ENCODE results near the gene EVI2A. TPM values are rescaled to one million over a fixed set of nuclear protein-coding genes. Genes with fewer than 3 reads are reported as not detected.
A peak's percentile ranks its signal among the peaks of the same experiment; 100 is the strongest.
"Not testable (repeated sequence)": the region's sequence is repeated elsewhere in the genome, so short reads cannot be mapped to it uniquely, and the experiment has no call there.

Gene EVI2A
- total RNA-seq, result 10 to 100 TPM; 31.9 to 39.3 TPM

DNA sequence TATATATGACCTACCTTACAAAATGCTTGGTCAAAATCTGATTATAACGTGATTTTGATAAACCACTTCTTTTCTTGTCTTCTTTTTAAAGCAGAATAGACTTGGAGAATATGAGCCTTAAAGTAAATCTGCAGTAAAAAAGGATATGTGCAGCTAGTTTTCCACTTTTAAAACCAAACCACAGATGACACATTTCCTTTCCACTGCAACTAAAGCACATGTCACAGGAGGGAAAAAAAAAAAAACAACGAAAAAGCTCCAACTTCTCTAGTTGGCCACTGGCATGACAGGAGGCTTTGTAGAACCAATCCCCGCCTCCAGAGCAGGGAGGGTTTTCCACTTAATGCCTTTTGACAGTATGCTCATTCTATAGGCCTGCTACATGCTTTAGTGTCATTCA, at the start of gene EVI2A:
Gene EVI2A (minus strand): TSS at position 142 of the 400 bp plus-strand sequence. CDS start 2,609 bp downstream, outside the sequence.
- H3K36me3 Mint-ChIP-seq (ENCODE audit: insufficient read depth in 2 of 2), result peaks cover 3 to 17% of the 10 kb centered on the region in 2 donors
- ATAC-seq (replicated peaks in 1 of 2), result peak; percentile 90 to 91
- no peaks in the 10 kb centered on the region for H3K9me3 Mint-ChIP-seq
- no peaks in the 10 kb centered on the region for H3K27me3 Mint-ChIP-seq (ENCODE audit: low read depth)
- peak; percentile 76 to 87 for DNase-seq
- H3K27ac Mint-ChIP-seq, result peak within 1 kb of the TSS; percentile 94
- H3K4me1 Mint-ChIP-seq (ENCODE audit: low read depth), result peaks cover 31% of the 10 kb centered on the region
- peak within 1 kb of the TSS; percentile 68 to 82 for H3K4me3 Mint-ChIP-seq

GRCh38 chr17:31369266-31369665, 47.8 kb upstream of the EVI2A start:
- no peak overlapping the region for H3K4me3 Mint-ChIP-seq
- H3K27ac Mint-ChIP-seq, result no peak overlapping the region
- ATAC-seq (replicated peaks in 1 of 2) (no peak), DNase-seq (no peak)
- no peaks in the 10 kb centered on the region for H3K9me3 Mint-ChIP-seq
- H3K27me3 Mint-ChIP-seq (ENCODE audit: low read depth), result no peaks in the 10 kb centered on the region
- H3K4me1 Mint-ChIP-seq (ENCODE audit: low read depth), result peaks cover 23% of the 10 kb centered on the region
- peaks cover 0 to 2% of the 10 kb centered on the region in 2 donors for H3K36me3 Mint-ChIP-seq (ENCODE audit: insufficient read depth in 2 of 2)

GRCh38 chr17:31366088-31366487, 44.7 kb upstream of the EVI2A start:
- ATAC-seq (replicated peaks in 1 of 2), result no peak
- H3K27ac Mint-ChIP-seq, result no peak overlapping the region
- DNase-seq, result no peak
- H3K27me3 Mint-ChIP-seq (ENCODE audit: low read depth), result no peaks in the 10 kb centered on the region
- no peaks in the 10 kb centered on the region for H3K9me3 Mint-ChIP-seq
- H3K4me3 Mint-ChIP-seq, result no peak overlapping the region
- peaks cover 0 to 3% of the 10 kb centered on the region in 2 donors for H3K36me3 Mint-ChIP-seq (ENCODE audit: insufficient read depth in 2 of 2)
- H3K4me1 Mint-ChIP-seq (ENCODE audit: low read depth), result peaks cover 2% of the 10 kb centered on the region

GRCh38 chr17:31364012-31364411, 42.6 kb upstream of the EVI2A start:
- ATAC-seq (replicated peaks in 1 of 2) (no peak), DNase-seq (no peak)
- Mint-ChIP-seq H3K9me3 (no peaks in the 10 kb centered on the region), H3K27ac (no peak overlapping the region), H3K36me3 (ENCODE audit: insufficient read depth in 2 of 2) (peaks cover 0 to 4% of the 10 kb centered on the region in 2 donors), H3K4me1 (ENCODE audit: low read depth) (no peaks in the 10 kb centered on the region), H3K4me3 (no peak overlapping the region), H3K27me3 (ENCODE audit: low read depth) (no peaks in the 10 kb centered on the region)

DNA sequence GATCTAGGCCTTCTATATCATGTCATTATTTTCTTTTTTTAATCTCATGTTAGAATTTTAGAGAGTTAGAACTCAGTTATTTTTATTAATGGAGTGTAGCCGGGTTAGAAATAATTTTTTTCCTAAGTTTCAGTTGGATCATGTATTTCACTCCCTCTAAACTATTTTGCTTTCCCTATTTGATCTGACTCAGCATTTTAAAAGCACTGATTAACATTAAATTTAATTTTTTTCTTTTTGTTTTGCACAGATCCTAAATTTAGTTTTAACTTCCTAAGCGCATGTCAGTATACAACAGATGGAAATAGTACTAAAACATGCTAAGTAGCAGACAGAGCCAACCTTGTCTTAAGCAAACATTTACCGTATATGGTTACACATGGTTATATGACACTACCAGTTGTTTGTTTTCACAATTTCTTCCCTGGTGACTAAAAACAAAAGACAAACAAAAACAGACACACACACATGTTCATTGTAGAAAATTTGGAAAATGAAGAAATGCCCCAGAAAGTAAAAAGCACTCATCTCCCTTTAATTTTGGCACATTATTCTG, 36.5 kb upstream of the EVI2A start:
- H3K9me3 Mint-ChIP-seq, result no peaks in the 10 kb centered on the region
- ATAC-seq (replicated peaks in 1 of 2) (no peak), DNase-seq (no peak)
- H3K4me3 Mint-ChIP-seq, result no peak overlapping the region
- H3K27me3 Mint-ChIP-seq (ENCODE audit: low read depth), result no peaks in the 10 kb centered on the region
- peaks cover 0 to 8% of the 10 kb centered on the region in 2 donors for H3K36me3 Mint-ChIP-seq (ENCODE audit: insufficient read depth in 2 of 2)
- H3K4me1 Mint-ChIP-seq (ENCODE audit: low read depth), result no peaks in the 10 kb centered on the region
- H3K27ac Mint-ChIP-seq, result no peak overlapping the region

DNA sequence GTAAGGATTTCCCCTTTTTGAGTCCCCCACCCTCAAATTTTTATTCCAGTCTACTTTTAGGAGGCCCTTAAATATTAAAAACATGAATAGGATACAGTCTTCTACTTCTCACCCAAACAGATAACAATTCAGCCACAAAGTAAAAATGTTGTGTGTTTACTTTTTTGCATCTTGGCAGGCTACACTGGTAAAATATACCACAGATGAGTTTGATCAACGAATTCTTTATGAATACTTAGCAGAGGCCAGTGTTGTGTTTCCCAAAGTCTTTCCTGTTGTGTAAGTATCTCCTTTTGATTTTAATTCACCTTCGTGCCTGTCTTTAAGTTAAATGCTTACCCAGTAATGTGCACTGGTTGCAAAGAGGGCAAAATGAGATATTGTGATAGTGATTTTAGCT, 35.7 kb upstream of the EVI2A start:
- no peaks in the 10 kb centered on the region for H3K4me1 Mint-ChIP-seq (ENCODE audit: low read depth)
- no peaks in the 10 kb centered on the region for H3K27me3 Mint-ChIP-seq (ENCODE audit: low read depth)
- H3K4me3 Mint-ChIP-seq, result no peak overlapping the region
- ATAC-seq (replicated peaks in 1 of 2), result no peak
- H3K36me3 Mint-ChIP-seq (ENCODE audit: insufficient read depth in 2 of 2), result peaks cover 0 to 8% of the 10 kb centered on the region in 2 donors
- no peaks in the 10 kb centered on the region for H3K9me3 Mint-ChIP-seq
- no peak overlapping the region for H3K27ac Mint-ChIP-seq
- DNase-seq, result no peak

DNA sequence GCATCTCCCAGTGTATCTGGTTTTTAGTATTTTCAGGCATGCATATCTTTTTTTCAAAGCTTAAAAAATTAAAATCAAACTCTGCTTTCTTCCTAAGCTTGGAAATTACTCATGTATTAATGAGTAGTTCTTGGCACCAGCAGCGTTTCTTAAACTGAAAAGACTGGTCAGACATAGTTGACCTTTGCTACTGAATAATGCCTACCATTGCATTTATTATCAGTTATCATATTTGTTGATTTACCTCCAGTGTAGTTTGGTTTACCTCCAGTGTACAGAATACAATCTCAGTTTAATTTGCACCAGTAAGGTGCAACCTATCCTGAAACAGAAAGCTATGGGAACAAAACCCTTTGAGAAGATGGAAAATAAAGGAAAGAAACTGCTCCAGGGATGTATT, 34.5 kb upstream of the EVI2A start:
- ATAC-seq (replicated peaks in 1 of 2), result no peak
- peaks cover 0 to 6% of the 10 kb centered on the region in 2 donors for H3K36me3 Mint-ChIP-seq (ENCODE audit: insufficient read depth in 2 of 2)
- H3K27ac Mint-ChIP-seq, result no peak overlapping the region

DNA sequence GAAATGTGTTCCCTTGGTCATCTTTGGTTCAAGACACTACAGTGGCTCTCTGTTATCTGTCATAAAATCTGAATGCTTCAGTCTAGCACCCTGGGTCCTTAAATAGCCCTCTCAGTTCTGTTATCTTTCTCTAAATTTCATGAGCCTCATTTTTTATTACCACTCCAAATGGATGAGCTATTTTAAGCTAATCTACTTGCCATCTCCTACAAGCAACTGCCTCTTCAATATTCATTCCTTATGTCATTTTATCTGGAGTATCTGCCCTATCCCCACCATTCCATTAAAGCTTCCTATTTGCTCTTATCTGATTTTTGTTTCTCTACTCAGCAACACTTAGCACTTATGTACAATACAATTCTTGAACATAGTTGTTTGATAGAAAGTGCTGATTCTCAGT, 28.0 kb upstream of the EVI2A start:
- Mint-ChIP-seq H3K9me3 (no peaks in the 10 kb centered on the region), H3K27me3 (ENCODE audit: low read depth) (no peaks in the 10 kb centered on the region), H3K27ac (no peak overlapping the region), H3K36me3 (ENCODE audit: insufficient read depth in 2 of 2) (peaks cover 0 to 3% of the 10 kb centered on the region in 2 donors), H3K4me3 (no peak overlapping the region), H3K4me1 (ENCODE audit: low read depth) (no peaks in the 10 kb centered on the region)
- ATAC-seq (replicated peaks in 1 of 2) (no peak), DNase-seq (no peak)

More for the DNA sequence above, 34.5 kb upstream of the EVI2A start:
- no peak overlapping the region for H3K4me3 Mint-ChIP-seq
- DNase-seq, result no peak
- H3K4me1 Mint-ChIP-seq (ENCODE audit: low read depth), result no peaks in the 10 kb centered on the region
- no peaks in the 10 kb centered on the region for H3K9me3 Mint-ChIP-seq
- H3K27me3 Mint-ChIP-seq (ENCODE audit: low read depth), result no peaks in the 10 kb centered on the region

DNA sequence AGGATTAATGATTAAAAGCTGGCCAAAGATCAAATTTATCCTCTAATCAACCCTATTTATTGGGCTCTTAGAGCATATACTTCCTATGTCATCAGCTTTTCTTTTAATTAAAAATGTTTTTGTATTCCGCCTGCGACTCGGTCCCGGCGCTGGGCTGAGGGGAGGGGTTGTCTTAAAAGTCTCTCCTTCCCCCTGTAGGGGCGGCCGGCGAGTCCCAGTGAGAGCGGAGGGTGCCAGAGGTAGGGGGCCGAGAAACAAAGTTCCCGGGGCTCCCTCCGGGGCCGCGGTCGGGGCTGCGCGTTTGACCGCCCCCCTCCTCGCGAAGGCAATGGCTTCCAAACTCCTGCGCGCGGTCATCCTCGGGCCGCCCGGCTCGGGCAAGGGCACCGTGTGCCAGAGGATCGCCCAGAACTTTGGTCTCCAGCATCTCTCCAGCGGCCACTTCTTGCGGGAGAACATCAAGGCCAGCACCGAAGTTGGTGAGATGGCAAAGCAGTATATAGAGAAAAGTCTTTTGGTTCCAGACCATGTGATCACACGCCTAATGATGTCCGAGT, 23.8 kb upstream of the EVI2A start:
- H3K27me3 Mint-ChIP-seq (ENCODE audit: low read depth); H3K4me1 Mint-ChIP-seq (ENCODE audit: low read depth); H3K4me3 Mint-ChIP-seq; DNase-seq; H3K36me3 Mint-ChIP-seq (ENCODE audit: insufficient read depth in 2 of 2); H3K9me3 Mint-ChIP-seq; ATAC-seq (replicated peaks in 1 of 2); H3K27ac Mint-ChIP-seq: not testable (repeated sequence)

GRCh38 chr17:31339906-31340661, 18.7 kb upstream of the EVI2A start:
- Mint-ChIP-seq H3K27ac (no peak overlapping the region), H3K27me3 (ENCODE audit: low read depth) (no peaks in the 10 kb centered on the region), H3K4me3 (no peak overlapping the region), H3K36me3 (ENCODE audit: insufficient read depth in 2 of 2) (peaks cover 0 to 6% of the 10 kb centered on the region in 2 donors), H3K4me1 (ENCODE audit: low read depth) (peaks cover 6% of the 10 kb centered on the region), H3K9me3 (no peaks in the 10 kb centered on the region)
- ATAC-seq (replicated peaks in 1 of 2), result no peak
- DNase-seq, result no peak

GRCh38 chr17:31329221-31329620, 7.8 kb upstream of the EVI2A start:
- H3K9me3 Mint-ChIP-seq, result no peaks in the 10 kb centered on the region
- no peak for DNase-seq
- H3K27ac Mint-ChIP-seq, result no peak overlapping the region
- peaks cover 0 to 3% of the 10 kb centered on the region in 2 donors for H3K36me3 Mint-ChIP-seq (ENCODE audit: insufficient read depth in 2 of 2)
- no peak overlapping the region for H3K4me3 Mint-ChIP-seq
- ATAC-seq (replicated peaks in 1 of 2), result no peak
- peaks cover 34% of the 10 kb centered on the region for H3K4me1 Mint-ChIP-seq (ENCODE audit: low read depth)
- H3K27me3 Mint-ChIP-seq (ENCODE audit: low read depth), result no peaks in the 10 kb centered on the region

DNA sequence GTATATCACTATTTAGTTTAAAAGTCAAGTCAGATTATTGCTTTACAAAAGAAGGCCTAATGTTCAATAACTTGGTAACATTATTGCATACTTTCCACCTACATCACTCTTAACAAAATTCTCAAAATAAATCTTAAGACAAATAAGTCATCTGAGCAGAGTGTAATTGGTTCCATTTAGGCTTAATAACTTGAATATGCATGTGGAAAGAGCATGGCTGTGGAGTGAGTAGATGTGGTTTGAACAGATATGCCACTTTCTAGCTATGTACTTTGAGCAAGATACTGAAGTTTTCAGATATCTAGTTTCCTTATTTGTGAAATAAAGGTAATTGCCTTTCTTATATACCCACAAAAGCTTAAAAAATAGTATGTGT, 6.7 kb upstream of the EVI2A start:
- H3K4me1 Mint-ChIP-seq (ENCODE audit: low read depth), result peaks cover 34% of the 10 kb centered on the region
- H3K36me3 Mint-ChIP-seq (ENCODE audit: insufficient read depth in 2 of 2), result peaks cover 0 to 3% of the 10 kb centered on the region in 2 donors
- DNase-seq (no peak), ATAC-seq (replicated peaks in 1 of 2) (no peak)
- no peaks in the 10 kb centered on the region for H3K27me3 Mint-ChIP-seq (ENCODE audit: low read depth)
- peak overlapping the region; percentile 50 for H3K27ac Mint-ChIP-seq
- H3K4me3 Mint-ChIP-seq, result peak overlapping the region; percentile 16 to 20
- no peaks in the 10 kb centered on the region for H3K9me3 Mint-ChIP-seq

DNA sequence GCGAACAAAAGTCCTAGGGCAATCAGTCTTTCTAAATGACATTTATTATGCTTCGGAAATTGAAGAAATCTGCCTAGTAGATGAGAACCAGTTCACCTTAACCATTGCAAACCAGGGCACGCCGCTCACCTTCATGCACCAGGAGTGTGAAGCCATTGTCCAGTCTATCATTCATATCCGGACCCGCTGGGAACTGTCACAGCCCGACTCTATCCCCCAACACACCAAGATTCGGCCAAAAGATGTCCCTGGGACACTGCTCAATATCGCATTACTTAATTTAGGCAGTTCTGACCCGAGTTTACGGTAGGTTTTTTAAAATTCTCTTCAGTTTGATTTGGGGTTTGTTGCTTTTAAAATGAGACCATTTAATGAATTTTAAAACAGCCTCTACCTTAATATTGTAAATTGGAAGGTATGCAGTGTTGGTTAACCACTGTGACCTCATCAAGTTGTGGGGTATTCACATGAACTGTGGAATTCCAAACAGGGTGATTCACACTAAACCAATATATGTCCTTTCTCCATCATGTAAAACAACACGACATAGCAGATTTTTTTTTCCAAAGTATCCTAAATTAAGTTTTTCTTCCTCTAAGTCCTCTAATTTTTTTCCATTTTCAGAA, 6.2 kb upstream of the EVI2A start:
- Mint-ChIP-seq H3K27ac (peak overlapping the region; percentile 50), H3K4me3 (peak overlapping the region; percentile 16 to 20), H3K4me1 (ENCODE audit: low read depth) (peaks cover 34% of the 10 kb centered on the region), H3K27me3 (ENCODE audit: low read depth) (no peaks in the 10 kb centered on the region), H3K9me3 (no peaks in the 10 kb centered on the region), H3K36me3 (ENCODE audit: insufficient read depth in 2 of 2) (peaks cover 0 to 3% of the 10 kb centered on the region in 2 donors)
- DNase-seq, result no peak
- no peak for ATAC-seq (replicated peaks in 1 of 2)
